Activated CD4-positive, alpha-beta T cell treated with anti-CD3 and anti-CD28 coated beads, Interleukin-2, amount 10 ng/mL, durations not matched to agents 24 days and 14 days (primary cell): ENCODE results near the gene OR2M4. TPM values are rescaled to one million over a fixed set of nuclear protein-coding genes. Genes with fewer than 3 reads are reported as not detected.

ENCODE experiments used
- DNase-seq: peaks from one replicate; pipeline ENCODE4 v3.0.0; 2022
- H3K27ac Mint-ChIP-seq: one replicate; pipeline ENCODE4 v1.8.0; 2022; ENCODE audit warnings: mild to moderate bottlenecking, mixed read lengths
- H3K27me3 Mint-ChIP-seq: one replicate; pipeline ENCODE4 v1.8.0; 2022; ENCODE audit warnings: mixed read lengths
- H3K36me3 Mint-ChIP-seq: one replicate; pipeline ENCODE4 v1.8.0; 2022; ENCODE audit warnings: low read depth, mild to moderate bottlenecking, mixed read lengths
- H3K4me1 Mint-ChIP-seq: one replicate; pipeline ENCODE4 v1.8.0; 2021; ENCODE audit warnings: mixed read lengths
- H3K4me3 Mint-ChIP-seq: one replicate; pipeline ENCODE4 v1.8.0; 2022; ENCODE audit warnings: mild to moderate bottlenecking, moderate library complexity, mixed read lengths
- H3K9me3 Mint-ChIP-seq: one replicate; pipeline ENCODE4 v1.8.0; 2021; ENCODE audit warnings: mixed read lengths
- intact Hi-C: fragments of 100-400 bp; cut with micrococcal nuclease; formaldehyde crosslinking; loops from one replicate; pipeline ENCODE4 v1.15.1; 2023
- total RNA-seq: library from RNA; stranded (reverse); gene quantifications from 2 replicates; pipeline ENCODE4 v1.2.3, GENCODE V29; 2022

The OR2M4 gene
- total RNA-seq, 1 donor from 2014 or later: not detected

GRCh38 chr1:248288391-248288790 is 57.2 kb downstream of the OR2M4 start:
- Mint-ChIP-seq H3K36me3 (no peaks in the 10 kb centered on the region), H3K4me3 (no peak overlapping the region), H3K9me3 (no peaks in the 10 kb centered on the region), H3K4me1 (no peaks in the 10 kb centered on the region), H3K27ac (no peak overlapping the region), H3K27me3 (no peaks in the 10 kb centered on the region)
- DNase-seq: no peak
- intact Hi-C loops: no loop called here

Other genes starting within 250 kb of the OR2M4 start
- not detected in 2 replicates for gene OR2L5, start 217.8 kb upstream of the OR2M4 start, total RNA-seq
- gene OR2L2, start 201.3 kb upstream of the OR2M4 start, total RNA-seq: 0.07 TPM in 2 replicates
- not detected in 2 replicates for gene OR2L3, start 184.6 kb upstream of the OR2M4 start, total RNA-seq
- not detected in 2 replicates for gene OR2L13, start 136.2 kb upstream of the OR2M4 start, total RNA-seq
- gene OR2M5, start 86.3 kb upstream of the OR2M4 start, total RNA-seq: not detected in 2 replicates
- not detected in 2 replicates for gene OR2M2, start 56.6 kb upstream of the OR2M4 start, total RNA-seq
- not detected in 2 replicates for gene OR2M3, start 34.2 kb upstream of the OR2M4 start, total RNA-seq
- not detected in 2 replicates for gene OR2T33, start 46.6 kb downstream of the OR2M4 start, total RNA-seq
- gene OR2T12, start 72.0 kb downstream of the OR2M4 start, total RNA-seq: not detected in 2 replicates
- gene OR2M7, start 93.2 kb downstream of the OR2M4 start, total RNA-seq: not detected in 2 replicates
- not detected in 2 replicates for gene OR14C36, start 117.4 kb downstream of the OR2M4 start, total RNA-seq
- not detected in 2 replicates for gene OR2T4, start 130.2 kb downstream of the OR2M4 start, total RNA-seq
- not detected in 2 replicates for gene OR2T6, start 144.3 kb downstream of the OR2M4 start, total RNA-seq
- gene OR2T1, start 171.6 kb downstream of the OR2M4 start, total RNA-seq: not detected in 2 replicates
- gene OR2T2, start 214.2 kb downstream of the OR2M4 start, total RNA-seq: not detected in 2 replicates
- not detected in 2 replicates for gene OR2T3, start 241.9 kb downstream of the OR2M4 start, total RNA-seq